Coronary artery (tissue), 2 donors: ENCODE data around the gene ZFAND4.

ENCODE experiments used
- DNase-seq: peaks from one replicate; pipeline ENCODE4 v3.0.0-alpha.2; 2017; ENCODE audit warnings: low spot score
- H3K27ac ChIP-seq, 2 donors: fragments of 200-600 bp; sonication (generic); one replicate each; pipeline ENCODE4 v1.5.1; 2016 to 2019
- H3K4me3 ChIP-seq: fragments of 200-600 bp; sonication (generic); 2 replicates; pipeline ENCODE4 v1.5.1; 2016; ENCODE audit warnings: mild to moderate bottlenecking, moderate library complexity
- TF ChIP-seq, protein P1 (sequence below): fragments of 200-600 bp; sonication (generic); IDR thresholded peaks from one replicate; pipeline ENCODE4 v1.5.1; 2019; ENCODE audit warnings: antibody characterized with exemption

The ZFAND4 gene

DNA sequence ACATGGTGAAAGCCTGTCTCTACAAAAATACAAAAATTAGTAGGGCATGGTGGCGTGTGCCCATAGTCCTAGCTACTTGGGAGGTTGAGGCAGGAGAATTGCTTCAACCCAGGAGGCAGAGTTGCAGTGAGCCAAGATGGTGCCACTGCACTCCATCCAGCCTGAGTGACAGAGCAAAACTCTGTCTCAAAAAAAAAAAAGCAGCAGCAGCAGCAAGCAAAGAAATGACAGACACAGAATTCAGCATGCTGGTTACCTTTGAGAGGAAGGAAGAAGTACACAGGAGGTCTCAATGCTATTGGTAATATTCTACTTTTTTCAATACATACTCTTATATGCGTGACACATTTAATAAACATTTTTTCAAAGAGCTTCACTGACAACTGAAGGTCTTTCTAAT lies 81.3 kb downstream of the ZFAND4 start:
- TF ChIP-seq, protein P1, sequence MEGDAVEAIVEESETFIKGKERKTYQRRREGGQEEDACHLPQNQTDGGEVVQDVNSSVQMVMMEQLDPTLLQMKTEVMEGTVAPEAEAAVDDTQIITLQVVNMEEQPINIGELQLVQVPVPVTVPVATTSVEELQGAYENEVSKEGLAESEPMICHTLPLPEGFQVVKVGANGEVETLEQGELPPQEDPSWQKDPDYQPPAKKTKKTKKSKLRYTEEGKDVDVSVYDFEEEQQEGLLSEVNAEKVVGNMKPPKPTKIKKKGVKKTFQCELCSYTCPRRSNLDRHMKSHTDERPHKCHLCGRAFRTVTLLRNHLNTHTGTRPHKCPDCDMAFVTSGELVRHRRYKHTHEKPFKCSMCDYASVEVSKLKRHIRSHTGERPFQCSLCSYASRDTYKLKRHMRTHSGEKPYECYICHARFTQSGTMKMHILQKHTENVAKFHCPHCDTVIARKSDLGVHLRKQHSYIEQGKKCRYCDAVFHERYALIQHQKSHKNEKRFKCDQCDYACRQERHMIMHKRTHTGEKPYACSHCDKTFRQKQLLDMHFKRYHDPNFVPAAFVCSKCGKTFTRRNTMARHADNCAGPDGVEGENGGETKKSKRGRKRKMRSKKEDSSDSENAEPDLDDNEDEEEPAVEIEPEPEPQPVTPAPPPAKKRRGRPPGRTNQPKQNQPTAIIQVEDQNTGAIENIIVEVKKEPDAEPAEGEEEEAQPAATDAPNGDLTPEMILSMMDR: no peak
- Histone ChIP-seq H3K4me3 (no peak overlapping the region), H3K27ac (no peak overlapping the region)
- DNase-seq: no peak

DNA sequence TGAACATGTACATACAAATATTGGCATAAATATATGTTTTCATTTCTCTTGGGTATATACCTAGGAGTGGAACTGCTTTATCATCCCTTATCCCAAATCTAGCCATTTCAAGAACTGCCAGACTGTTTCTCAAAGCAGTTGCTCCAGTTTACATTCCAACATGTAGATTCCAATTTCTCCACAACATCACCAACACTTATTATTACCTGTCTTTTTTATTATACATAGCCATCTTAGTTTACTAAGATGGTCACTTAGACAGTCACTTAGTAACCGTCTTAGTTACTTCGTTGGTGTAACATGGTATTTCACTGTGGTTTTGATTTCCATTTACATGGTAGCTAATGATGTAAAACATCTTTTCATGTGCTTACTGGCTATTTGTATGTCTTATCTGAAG lies 82.7 kb downstream of the ZFAND4 start:
- DNase-seq: no peak
- Histone ChIP-seq H3K4me3 (no peak overlapping the region), H3K27ac (no peak overlapping the region)
- TF ChIP-seq, protein P1: no peak

DNA sequence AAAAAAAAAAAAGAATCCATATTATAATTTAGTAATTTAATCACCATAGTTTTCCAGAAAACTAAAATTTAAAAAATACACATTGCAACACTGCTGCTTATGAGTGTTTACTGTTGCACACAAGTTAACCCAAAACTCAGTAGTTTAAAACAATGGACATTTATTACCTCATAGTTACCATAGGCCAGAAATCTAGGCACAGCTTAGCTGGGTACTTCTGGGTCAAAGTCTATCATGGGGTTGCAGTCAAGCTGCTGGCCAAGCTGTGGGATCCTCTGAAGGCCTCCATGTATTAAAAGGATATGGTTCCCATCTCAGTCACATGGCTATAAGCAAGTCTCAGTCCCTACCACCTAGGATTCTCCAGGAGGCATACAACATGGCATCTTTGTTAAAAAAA lies 83.6 kb downstream of the ZFAND4 start:
- Histone ChIP-seq H3K27ac (no peak overlapping the region), H3K4me3 (no peak overlapping the region)
- TF ChIP-seq, protein P1: no peak
- no peak for DNase-seq

DNA sequence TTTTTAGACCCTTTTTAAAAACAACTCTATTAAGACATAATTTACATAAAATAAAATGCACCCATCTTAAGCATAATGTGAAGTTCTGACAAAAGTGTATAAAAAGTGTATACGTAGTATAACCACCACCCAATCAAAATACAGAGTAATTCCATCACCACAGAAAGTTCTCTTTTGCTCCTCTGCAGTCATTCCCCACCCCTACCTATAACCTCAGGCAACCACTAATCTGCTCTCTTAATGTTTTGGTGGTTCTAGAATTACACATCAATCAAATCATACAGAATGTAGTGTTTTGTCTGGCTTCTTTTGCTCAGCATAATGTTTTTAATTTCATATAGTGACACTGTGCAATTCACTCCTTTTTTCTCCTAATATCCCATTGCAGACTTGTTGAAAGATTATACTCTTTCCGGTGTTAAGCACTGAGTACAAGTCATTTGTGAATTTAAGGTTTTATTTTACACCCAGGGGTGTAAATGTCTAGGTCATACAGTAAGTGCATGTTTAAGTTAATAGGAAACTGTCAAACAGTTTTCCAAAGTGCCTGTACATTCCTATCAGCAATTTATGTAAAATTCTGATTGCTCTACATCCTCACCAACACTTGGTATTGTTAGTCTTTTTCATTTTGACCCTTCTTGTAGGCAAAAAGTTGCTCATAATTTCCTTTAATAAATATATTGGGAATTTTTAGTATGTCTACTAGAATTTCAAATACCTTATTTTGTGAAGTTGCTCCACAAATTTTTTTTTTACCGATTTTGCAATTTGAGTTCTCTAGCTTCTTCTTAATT lies 86.3 kb downstream of the ZFAND4 start:
- TF ChIP-seq, protein P1: no peak
- H3K27ac ChIP-seq: no peak overlapping the region
- no peak for DNase-seq
- no peak overlapping the region for H3K4me3 ChIP-seq

DNA sequence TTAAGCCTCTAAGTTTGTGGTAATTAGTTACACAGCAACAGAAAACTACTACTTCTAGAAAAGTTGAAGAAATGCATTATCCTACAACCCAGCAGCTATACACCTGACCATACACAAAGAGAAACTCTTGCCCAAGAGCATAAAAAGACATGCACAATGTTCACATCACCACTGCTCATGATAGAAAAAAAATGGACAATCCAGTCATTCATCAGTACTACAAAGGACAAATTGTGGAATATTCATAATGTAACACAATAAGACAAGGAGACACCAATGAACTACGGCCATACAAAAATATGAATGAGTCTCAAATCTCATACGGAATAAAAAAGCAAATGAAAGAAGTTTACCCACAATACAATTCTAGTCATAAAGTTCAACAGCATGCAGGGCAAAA lies 87.4 kb downstream of the ZFAND4 start:
- H3K4me3 ChIP-seq: no peak overlapping the region
- DNase-seq: no peak
- TF ChIP-seq, protein P1: no peak
- H3K27ac ChIP-seq: no peak overlapping the region

DNA sequence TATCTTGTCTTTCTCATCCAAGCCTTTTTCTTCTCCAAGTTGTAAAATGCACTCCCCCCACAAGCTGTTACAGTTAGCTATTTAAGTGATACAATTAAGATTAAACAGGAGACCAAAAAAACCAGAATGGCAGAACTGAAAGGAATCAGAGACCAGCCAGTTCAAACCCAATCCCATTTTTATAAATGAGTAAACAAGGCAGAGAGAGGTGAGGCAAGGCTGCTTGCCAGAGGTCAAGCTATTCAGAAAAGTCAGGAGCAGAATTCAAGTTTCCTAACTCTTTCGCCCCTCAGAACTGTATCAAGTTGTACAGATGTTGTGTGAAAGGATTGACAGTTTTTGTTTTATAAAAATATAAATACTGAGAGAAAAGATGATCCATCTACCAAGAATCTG lies 90.2 kb downstream of the ZFAND4 start:
- TF ChIP-seq, protein P1: no peak
- no peak overlapping the region for H3K4me3 ChIP-seq
- DNase-seq: no peak
- H3K27ac ChIP-seq: no peak overlapping the region
